ENCODE results near the gene RNF11. TPM values are rescaled to one million over a fixed set of nuclear protein-coding genes. Genes with fewer than 3 reads are reported as not detected.

Gene RNF11, protein sequence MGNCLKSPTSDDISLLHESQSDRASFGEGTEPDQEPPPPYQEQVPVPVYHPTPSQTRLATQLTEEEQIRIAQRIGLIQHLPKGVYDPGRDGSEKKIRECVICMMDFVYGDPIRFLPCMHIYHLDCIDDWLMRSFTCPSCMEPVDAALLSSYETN
- total RNA-seq: 100 to 1,000 TPM in 1 of 2 donors, 10 to 100 TPM in 1; 87.2 to 103 TPM

DNA sequence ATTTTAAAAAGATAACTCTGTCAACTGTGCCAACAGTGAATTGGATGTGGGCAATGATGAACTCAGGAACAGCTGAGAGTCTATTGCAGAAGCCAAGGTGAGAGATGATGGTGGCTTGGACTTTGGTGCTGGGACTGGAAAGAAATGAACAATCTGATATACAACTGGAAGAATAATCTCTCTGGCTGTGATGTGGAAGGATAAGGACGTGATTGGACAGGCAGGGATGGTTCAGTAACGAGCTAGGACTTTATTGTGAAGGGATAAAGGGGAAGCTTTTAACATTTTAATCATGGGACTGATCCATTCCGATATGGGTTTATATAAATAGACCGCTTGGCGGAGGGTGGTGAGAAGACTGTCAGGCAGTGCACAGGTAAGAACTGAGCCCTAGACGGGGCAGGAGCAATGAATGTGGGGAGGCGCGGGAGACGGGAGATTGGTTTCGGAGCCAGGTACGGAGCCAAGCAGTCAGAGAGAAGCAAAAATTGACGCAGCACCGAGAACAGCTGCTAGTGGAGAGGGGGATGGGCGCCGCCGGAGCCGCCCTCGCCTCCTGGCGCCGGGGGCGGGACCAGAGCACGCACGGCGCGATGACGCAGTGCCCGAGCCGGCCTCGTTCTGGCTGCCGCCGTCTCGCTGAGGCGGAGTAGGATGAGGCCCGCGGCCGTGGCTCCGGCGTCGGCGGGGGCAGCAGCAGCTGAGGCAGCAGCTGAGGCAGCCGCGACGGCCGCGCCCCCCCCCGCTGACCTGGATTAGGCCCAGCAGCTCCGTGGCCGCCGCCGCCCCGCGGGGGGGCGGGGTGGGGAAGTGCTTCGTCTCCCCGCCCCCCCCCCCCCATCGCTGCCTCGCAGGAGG is at the start of gene RNF11:
Gene RNF11 (plus strand): TSS at position 601 of the 858 bp plus-strand sequence. CDS start 484 bp downstream, outside the sequence.
- Histone ChIP-seq H3K4me3 (peak within 1 kb of the TSS; percentile 98 to 99), H3K36me3 (no peaks in the 10 kb centered on the region), H3K9me3 (no peaks in the 10 kb centered on the region), H3K27me3 (no peaks in the 10 kb centered on the region), H3K27ac (peak within 1 kb of the TSS; percentile 98), H3K4me1 (peaks cover 0 to 37% of the 10 kb centered on the region in 2 donors)
- TF ChIP-seq, protein P1, sequence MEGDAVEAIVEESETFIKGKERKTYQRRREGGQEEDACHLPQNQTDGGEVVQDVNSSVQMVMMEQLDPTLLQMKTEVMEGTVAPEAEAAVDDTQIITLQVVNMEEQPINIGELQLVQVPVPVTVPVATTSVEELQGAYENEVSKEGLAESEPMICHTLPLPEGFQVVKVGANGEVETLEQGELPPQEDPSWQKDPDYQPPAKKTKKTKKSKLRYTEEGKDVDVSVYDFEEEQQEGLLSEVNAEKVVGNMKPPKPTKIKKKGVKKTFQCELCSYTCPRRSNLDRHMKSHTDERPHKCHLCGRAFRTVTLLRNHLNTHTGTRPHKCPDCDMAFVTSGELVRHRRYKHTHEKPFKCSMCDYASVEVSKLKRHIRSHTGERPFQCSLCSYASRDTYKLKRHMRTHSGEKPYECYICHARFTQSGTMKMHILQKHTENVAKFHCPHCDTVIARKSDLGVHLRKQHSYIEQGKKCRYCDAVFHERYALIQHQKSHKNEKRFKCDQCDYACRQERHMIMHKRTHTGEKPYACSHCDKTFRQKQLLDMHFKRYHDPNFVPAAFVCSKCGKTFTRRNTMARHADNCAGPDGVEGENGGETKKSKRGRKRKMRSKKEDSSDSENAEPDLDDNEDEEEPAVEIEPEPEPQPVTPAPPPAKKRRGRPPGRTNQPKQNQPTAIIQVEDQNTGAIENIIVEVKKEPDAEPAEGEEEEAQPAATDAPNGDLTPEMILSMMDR (IDR thresholded peaks at IDR 0.05): no peak
- DNase-seq (ENCODE audit: low spot score): peak; percentile 92

DNA sequence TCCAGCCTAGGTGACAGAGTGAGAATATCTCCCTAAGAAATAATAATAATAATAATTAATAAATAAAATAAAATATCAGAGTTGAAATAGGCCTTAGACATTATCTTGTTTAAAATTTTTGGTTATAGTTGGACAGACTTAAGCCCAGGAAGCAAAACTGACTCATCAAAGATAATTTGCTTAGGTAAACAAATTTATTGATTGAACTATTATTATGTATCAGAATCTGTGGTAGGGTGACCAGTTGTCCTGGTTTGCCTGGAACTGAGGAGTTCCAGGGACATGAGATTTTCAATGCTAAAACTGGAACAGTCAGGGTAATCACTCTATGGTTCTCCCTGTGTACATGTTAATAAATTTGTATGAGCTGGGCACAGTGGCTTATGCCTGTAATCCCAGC is 47.8 kb upstream of the RNF11 start:
- no peaks in the 10 kb centered on the region for H3K27me3 ChIP-seq

DNA sequence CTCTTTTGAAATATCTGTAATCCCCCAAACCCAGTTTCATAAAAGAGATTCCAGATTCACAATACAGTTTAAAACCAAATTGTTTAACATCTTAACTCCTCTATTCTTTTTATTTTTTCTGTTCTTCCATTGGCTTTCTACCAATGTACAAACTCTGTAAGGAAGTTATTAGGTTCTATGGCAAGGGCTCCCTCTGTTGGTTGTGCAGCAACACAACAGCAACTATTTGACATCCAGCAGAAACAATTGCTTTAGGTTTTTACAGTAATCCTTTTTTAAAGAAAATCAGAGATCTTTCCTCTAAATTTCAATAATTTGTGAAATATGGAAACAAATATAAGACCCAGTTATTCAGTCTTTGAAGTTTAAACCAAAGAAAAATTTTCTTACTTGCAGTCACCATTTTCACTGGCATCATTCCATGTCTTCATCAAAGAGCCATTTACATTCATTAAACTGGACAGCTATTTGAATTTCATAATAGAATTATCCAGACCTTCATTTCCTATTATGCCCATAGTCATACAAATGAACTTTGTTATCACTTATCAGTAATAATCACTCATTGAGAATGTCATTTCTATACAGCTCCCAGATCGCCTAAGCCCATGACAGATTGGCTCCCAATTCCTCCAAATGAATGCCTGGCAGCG is 46.5 kb upstream of the RNF11 start:
- no peak overlapping the region for H3K4me3 ChIP-seq
- no peak for DNase-seq (ENCODE audit: low spot score)
- no peaks in the 10 kb centered on the region for H3K27me3 ChIP-seq
- H3K9me3 ChIP-seq: no peaks in the 10 kb centered on the region
- TF ChIP-seq, protein P1 (IDR thresholded peaks at IDR 0.05): peak; percentile 69 to 89
- no peak overlapping the region for H3K27ac ChIP-seq
- H3K36me3 ChIP-seq: no peaks in the 10 kb centered on the region
- no peaks in the 10 kb centered on the region for H3K4me1 ChIP-seq

More for the DNA sequence above, 47.8 kb upstream of the RNF11 start:
- no peaks in the 10 kb centered on the region for H3K4me1 ChIP-seq
- TF ChIP-seq, protein P1 (IDR thresholded peaks at IDR 0.05): no peak
- H3K4me3 ChIP-seq: no peak overlapping the region
- H3K27ac ChIP-seq: no peak overlapping the region
- no peaks in the 10 kb centered on the region for H3K36me3 ChIP-seq
- DNase-seq (ENCODE audit: low spot score): no peak
- no peaks in the 10 kb centered on the region for H3K9me3 ChIP-seq

DNA sequence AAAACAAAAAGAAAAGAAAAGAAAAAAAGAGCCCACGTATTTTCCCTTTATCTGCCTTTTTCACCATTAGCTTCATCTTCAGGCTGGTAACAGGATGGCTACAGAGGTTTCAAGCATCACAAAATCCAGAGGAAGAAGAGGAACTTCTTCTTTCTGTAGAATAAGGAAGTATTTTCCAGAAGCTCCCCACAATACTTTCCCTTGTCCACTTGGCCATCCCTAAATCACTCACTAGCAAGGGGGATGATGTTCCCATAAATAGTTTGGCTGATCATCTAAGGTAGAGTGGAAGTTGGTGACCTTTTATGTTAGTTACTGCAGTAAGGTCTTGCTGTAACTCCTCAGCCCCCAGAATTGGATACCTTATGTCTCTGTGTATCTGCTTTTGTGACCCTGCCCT is 45.1 kb upstream of the RNF11 start:
- TF ChIP-seq, protein P1 (IDR thresholded peaks at IDR 0.05): no peak
- Histone ChIP-seq H3K4me1 (no peaks in the 10 kb centered on the region), H3K9me3 (no peaks in the 10 kb centered on the region), H3K27ac (no peak overlapping the region), H3K4me3 (no peak overlapping the region), H3K27me3 (no peaks in the 10 kb centered on the region), H3K36me3 (no peaks in the 10 kb centered on the region)
- DNase-seq (ENCODE audit: low spot score): no peak

DNA sequence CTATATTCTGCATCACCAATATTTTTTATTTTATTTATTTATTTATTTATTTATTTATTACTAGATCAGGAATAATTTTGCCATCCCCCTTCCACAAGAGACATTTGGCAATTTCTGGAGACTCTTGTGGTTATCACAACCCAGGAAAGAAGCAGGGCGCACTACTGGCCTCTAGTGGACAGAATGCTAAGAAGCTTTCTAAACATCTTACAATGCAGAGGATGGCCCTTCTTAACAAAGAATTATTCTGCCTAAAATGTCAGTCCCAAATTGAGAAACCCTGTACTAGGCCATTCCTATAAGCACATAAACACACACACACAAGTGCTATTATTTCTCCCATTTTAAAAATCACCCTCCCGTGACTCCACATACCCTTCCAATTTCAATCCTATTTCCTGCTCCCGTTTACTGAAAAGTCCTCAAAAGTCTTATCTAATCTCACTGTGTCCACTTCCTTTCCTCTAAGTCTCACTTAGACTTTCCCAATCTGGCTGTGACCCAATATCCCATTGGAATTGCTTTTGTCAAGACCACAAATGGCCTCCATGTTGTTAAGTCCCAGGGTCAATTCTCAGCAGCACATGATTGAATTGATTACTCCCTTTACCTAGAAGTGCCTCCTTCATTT is 43.7 kb upstream of the RNF11 start:
- no peaks in the 10 kb centered on the region for H3K4me1 ChIP-seq
- no peak overlapping the region for H3K4me3 ChIP-seq
- no peak overlapping the region for H3K27ac ChIP-seq
- peak; percentile 75 for DNase-seq (ENCODE audit: low spot score)
- TF ChIP-seq, protein P1 (IDR thresholded peaks at IDR 0.05): peak; percentile 81 to 83
- H3K9me3 ChIP-seq: no peaks in the 10 kb centered on the region
- no peaks in the 10 kb centered on the region for H3K27me3 ChIP-seq
- H3K36me3 ChIP-seq: no peaks in the 10 kb centered on the region

All from right atrium auricular region (tissue), 2 donors.